IPS DF 4.7 (cell line): ENCODE results near the gene DGCR6.
"Not testable (repeated sequence)": the region's sequence is repeated elsewhere in the genome, so short reads cannot be mapped to it uniquely, and the experiment has no call there.

Experiments used
- DNase-seq: peaks from one replicate; pipeline ENCODE4 v3.0.0-alpha.2; 2013; ENCODE audit warnings: low spot score; ENCODE audit errors: extremely low read depth

DGCR6 gene

DNA sequence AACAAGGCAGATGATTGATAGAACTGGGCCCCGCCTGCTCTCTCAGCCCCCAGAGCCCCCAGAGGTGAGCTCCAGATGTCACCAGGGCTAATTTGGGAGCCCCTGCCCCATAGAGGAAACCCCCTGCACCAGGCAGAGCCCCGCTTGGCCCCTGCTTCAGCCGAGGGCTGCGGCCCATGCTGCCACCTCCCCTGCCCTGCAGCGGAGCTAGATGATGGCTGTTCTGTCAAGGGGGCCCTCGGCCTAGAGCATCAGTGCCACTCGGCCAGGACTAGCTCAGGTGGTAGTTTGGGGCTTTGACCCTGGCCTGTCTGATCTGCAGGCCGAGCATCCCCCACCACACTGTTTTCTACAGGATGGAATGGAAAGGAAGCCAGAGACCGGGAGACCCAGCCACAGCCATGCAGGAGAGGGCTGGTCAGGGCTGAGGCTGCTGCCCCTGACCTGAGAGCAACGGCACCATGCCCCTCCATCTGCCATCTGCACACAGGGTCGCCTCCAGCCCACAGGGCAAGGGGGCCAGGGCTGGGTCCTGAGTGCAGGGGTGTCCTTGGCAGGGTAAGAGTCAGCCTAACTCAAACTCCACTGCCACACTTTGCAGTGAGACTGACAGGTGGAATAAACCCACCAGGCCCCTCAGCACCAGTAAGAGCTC is 54.2 kb downstream of the DGCR6 start:
- DNase-seq = not testable (repeated sequence)

DNA sequence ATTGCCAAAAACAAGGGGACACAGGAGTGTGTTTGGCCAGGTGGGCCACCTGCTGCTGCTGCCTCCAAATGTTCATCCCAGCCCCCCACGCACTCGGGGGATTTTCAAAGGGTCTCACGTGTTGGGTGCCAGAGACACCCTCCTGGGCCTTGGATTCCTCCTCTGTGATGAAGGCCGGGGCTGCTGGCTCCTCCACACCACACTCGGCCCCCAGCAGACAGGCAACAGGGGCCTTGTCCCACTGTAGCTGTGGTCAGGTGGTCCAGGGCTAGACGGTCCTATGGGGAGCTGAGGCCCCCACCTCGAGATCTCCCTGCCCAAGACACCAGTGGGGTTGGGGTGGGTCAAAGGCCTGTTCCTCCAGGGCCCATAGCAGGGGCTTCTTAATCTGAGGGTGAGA is 55.1 kb downstream of the DGCR6 start:
- DNase-seq = not testable (repeated sequence)
